Measurements from ENCODE around the gene IQCE. TPM values are rescaled to one million over a fixed set of nuclear protein-coding genes. Genes with fewer than 3 reads are reported as not detected.

IQCE gene
- total RNA-seq, 2 experiments from 2014 or later = 8.3 to 10.0 TPM

- no peaks in the 10 kb centered on the region for H3K36me3 Mint-ChIP-seq
- POLR2A ChIA-PET = interaction anchor here (0.6 kb wide), 1 partner anchor 11 kb away, joined by 6 read pairs; no protein-coding TSS in a partner anchor
- DNase-seq = no peak
- peaks cover 7% of the 10 kb centered on the region for H3K27me3 Mint-ChIP-seq
- peaks cover 2% of the 10 kb centered on the region for H3K4me1 Mint-ChIP-seq
- no peak overlapping the region for H3K4me3 Mint-ChIP-seq
- H3K27ac Mint-ChIP-seq = no peak overlapping the region
- ATAC-seq (ENCODE audit: low read depth) = no peak
- H3K9me3 Mint-ChIP-seq = no peaks in the 10 kb centered on the region
Measured at GRCh38 chr7:2622869-2623697, 64.3 kb downstream of the IQCE start.

DNA sequence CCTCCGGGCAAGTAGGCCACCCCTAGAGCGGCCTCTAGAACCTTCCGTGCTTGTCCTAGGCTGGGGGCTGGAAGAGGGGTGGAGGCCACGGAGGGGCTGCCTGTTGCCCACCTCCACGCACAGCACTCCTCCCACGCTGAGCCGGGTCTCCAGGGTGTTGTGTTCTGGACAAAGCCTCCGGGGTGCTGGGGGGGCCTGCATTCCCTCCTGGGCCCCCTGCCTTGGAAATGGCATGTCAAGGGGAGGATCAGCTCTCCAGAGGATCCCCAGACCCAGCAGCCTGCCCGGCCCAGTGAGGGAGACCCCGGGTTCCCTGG is 64.9 kb downstream of the IQCE start:
- no peaks in the 10 kb centered on the region for H3K9me3 Mint-ChIP-seq
- H3K4me1 Mint-ChIP-seq = peaks cover 2% of the 10 kb centered on the region
- ATAC-seq (ENCODE audit: low read depth) = no peak
- no peak overlapping the region for H3K4me3 Mint-ChIP-seq
- H3K36me3 Mint-ChIP-seq = no peaks in the 10 kb centered on the region
- no peak overlapping the region for H3K27ac Mint-ChIP-seq
- POLR2A ChIA-PET = no interaction called here
- DNase-seq = no peak
- H3K27me3 Mint-ChIP-seq = peaks cover 7% of the 10 kb centered on the region

GRCh38 chr7:2624293-2624886 is 65.6 kb downstream of the IQCE start:
- POLR2A ChIA-PET = no interaction called here
- Mint-ChIP-seq H3K9me3 (no peaks in the 10 kb centered on the region), H3K4me1 (peaks cover 2% of the 10 kb centered on the region), H3K27me3 (peaks cover 13% of the 10 kb centered on the region), H3K36me3 (no peaks in the 10 kb centered on the region), H3K4me3 (no peak overlapping the region), H3K27ac (no peak overlapping the region)
- no peak for ATAC-seq (ENCODE audit: low read depth)
- no peak for DNase-seq

DNA sequence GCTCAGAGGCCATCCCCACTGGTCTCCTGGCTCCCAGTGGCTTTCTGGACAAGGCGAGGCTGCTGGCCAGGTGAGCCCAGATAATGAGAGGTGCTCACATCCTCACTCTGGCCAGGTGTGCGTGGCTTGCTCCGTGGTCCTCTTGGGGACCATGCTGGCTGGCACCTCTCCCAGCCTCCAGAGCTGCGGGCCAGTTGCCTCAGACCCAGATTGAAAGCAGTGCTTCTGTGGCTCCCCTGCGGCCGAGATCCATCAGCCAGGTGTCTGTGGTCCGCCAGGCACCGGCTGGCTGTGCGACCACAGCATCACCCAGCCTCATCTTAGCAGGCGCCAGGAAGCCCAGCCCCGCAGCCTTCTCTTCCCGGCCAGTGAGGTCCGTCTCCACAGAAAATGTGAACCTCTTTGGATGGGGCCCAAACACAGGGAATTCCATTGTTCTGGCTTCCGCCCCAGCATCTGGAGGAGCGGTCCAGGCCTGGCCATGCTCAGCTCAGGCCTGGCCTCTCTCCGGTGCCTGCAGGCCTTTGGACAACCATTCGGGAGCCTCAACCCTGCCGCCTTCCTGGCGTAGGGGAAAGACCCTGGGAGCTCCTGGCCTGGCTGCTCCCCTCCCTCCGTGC is 67.8 kb downstream of the IQCE start:
- Mint-ChIP-seq H3K27me3 (peaks cover 17% of the 10 kb centered on the region), H3K36me3 (no peaks in the 10 kb centered on the region), H3K27ac (no peak overlapping the region), H3K9me3 (no peaks in the 10 kb centered on the region), H3K4me3 (no peak overlapping the region), H3K4me1 (peaks cover 4% of the 10 kb centered on the region)
- ATAC-seq (ENCODE audit: low read depth) (no peak), DNase-seq (no peak)
- POLR2A ChIA-PET = no interaction called here

DNA sequence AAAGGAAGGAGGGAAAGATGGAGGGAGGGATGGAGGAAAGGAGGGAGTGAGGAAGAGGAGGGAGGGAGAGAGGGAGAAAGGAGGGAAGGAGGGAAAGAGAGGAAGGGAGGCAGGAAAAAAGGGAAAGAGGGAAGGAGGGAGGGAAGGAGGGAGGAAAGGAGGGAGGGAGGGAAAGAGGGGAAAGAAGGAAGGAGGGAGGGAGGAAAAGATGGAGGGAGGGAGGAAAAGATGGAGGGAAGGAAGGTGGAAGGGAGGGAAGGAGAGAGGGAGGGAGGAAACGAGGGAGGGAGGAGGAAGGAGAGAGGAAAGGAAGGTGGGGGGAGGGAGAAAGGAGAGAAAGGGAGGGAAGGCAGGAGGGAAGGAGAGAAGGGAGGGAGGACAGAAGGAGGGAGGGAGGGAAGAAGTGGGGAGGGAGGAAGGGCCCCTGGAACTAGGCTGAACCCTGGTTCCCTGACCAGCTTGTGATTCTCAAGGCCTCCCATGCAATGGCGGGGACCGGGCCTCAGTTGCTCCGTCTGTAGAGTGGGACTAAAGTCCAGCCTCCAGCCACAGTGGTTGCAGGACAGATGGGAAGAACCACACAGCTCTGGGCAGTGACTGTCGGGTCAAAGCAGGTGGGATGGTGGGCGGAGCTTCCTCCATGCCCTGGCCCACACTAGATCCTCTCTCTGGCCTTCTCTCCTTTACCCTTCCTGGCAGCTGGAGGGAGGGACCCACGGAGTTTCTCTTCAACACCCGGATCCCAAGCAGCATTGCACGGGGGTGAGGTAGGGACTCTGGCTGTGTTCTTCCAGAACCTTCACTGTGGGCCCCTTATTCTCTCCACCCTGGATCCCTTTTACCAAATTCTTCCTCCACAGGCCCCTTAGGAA is 68.7 kb downstream of the IQCE start:
- H3K4me1 Mint-ChIP-seq = peaks cover 4% of the 10 kb centered on the region

DNA sequence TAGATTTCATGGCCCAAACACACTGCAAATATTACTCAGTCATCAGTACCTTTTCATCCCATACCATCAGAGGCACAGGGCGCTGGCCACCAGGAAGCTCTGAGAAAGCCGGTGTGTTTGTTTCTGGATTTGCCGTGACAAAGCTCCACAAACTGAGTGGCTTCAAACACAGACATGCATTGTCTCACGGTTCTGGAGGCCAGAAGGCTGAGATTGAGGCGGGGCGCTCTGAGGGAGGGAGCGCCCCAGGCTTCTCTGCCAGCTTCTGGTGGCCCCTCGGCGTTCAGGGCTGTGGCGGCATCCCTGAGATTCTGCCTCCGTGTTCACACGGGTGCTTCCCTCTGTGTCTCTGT is 69.3 kb downstream of the IQCE start:
- peaks cover 4% of the 10 kb centered on the region for H3K4me1 Mint-ChIP-seq
- POLR2A ChIA-PET = no interaction called here
- DNase-seq = no peak
- H3K27ac Mint-ChIP-seq = no peak overlapping the region
- no peaks in the 10 kb centered on the region for H3K9me3 Mint-ChIP-seq
- H3K27me3 Mint-ChIP-seq = peaks cover 17% of the 10 kb centered on the region
- no peak overlapping the region for H3K4me3 Mint-ChIP-seq
- no peak for ATAC-seq (ENCODE audit: low read depth)
- no peaks in the 10 kb centered on the region for H3K36me3 Mint-ChIP-seq

More for the DNA sequence above, 68.7 kb downstream of the IQCE start:
- ATAC-seq (ENCODE audit: low read depth) (no peak), DNase-seq (no peak)
- H3K9me3 Mint-ChIP-seq = no peaks in the 10 kb centered on the region
- H3K27ac Mint-ChIP-seq = no peak overlapping the region
- POLR2A ChIA-PET = interaction anchor here (0.7 kb wide), 1 partner anchor 18 kb away, joined by 3 read pairs; no protein-coding TSS in a partner anchor
- peaks cover 17% of the 10 kb centered on the region for H3K27me3 Mint-ChIP-seq
- H3K4me3 Mint-ChIP-seq = no peak overlapping the region
- H3K36me3 Mint-ChIP-seq = no peaks in the 10 kb centered on the region

- H3K36me3 Mint-ChIP-seq = no peaks in the 10 kb centered on the region
- H3K27ac Mint-ChIP-seq = no peak overlapping the region
- no peak for DNase-seq
- POLR2A ChIA-PET = interaction anchor here (0.7 kb wide), 1 partner anchor 80 kb away, joined by 3 read pairs; no protein-coding TSS in a partner anchor
- peaks cover 17% of the 10 kb centered on the region for H3K27me3 Mint-ChIP-seq
- H3K4me1 Mint-ChIP-seq = peaks cover 5% of the 10 kb centered on the region
- no peaks in the 10 kb centered on the region for H3K9me3 Mint-ChIP-seq
- no peak overlapping the region for H3K4me3 Mint-ChIP-seq
- no peak for ATAC-seq (ENCODE audit: low read depth)
Measured at GRCh38 chr7:2628891-2629290, 70.1 kb downstream of the IQCE start.

DNA sequence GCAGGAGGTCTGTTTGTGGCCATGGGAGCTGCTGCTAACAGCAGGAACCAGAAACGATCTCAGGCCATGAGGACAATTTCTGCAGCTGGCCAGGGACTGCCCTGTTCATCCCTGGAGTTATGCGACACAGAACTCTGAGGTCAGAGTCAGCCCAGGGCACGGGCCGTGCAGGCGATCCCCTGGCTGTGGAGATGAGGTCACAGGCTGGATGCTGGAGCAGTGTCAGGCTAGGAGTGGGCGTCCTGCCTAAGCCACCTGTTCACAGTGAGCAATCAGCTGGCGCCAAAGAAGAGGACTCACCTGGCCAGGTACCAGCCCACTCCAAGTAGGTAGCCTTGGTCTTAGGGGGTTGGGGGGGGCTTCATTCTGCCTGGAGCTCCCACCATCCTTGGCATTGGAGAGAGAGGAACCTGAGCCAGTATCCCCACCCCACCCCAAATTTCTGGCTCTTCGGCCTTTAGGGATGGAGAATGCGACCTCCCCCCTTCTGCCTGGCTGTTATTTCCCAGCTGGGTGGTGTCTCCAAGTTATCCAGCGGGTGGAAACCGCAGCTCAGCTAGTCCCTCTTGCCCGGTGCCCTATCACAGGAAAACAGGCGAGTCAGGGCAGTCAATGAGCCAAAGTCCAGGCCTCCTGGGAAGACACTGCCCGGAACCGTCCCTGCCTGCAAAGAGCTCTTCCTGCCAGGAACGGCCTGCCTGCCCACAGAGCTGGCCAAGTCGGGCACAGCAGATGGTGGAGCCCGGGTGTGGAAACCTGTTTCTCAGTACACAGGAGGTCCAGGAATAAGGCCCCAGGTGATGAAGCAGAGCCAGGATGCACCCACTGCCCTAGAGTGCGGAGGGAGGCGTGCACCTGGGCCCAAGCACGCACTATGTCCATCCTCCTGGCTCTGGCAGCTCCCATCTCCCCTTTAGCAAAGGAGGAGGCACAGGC is 71.2 kb downstream of the IQCE start:
- POLR2A ChIA-PET = interaction anchor here (0.7 to 6.4 kb wide), 3 partner anchors 14 to 79 kb away, joined by 3 to 42 read pairs (median 5); no protein-coding TSS in a partner anchor
- Mint-ChIP-seq H3K27me3 (peaks cover 17% of the 10 kb centered on the region), H3K4me1 (peaks cover 6% of the 10 kb centered on the region), H3K4me3 (no peak overlapping the region), H3K27ac (no peak overlapping the region), H3K36me3 (no peaks in the 10 kb centered on the region), H3K9me3 (no peaks in the 10 kb centered on the region)
- ATAC-seq (ENCODE audit: low read depth) (no peak), DNase-seq (no peak)

DNA sequence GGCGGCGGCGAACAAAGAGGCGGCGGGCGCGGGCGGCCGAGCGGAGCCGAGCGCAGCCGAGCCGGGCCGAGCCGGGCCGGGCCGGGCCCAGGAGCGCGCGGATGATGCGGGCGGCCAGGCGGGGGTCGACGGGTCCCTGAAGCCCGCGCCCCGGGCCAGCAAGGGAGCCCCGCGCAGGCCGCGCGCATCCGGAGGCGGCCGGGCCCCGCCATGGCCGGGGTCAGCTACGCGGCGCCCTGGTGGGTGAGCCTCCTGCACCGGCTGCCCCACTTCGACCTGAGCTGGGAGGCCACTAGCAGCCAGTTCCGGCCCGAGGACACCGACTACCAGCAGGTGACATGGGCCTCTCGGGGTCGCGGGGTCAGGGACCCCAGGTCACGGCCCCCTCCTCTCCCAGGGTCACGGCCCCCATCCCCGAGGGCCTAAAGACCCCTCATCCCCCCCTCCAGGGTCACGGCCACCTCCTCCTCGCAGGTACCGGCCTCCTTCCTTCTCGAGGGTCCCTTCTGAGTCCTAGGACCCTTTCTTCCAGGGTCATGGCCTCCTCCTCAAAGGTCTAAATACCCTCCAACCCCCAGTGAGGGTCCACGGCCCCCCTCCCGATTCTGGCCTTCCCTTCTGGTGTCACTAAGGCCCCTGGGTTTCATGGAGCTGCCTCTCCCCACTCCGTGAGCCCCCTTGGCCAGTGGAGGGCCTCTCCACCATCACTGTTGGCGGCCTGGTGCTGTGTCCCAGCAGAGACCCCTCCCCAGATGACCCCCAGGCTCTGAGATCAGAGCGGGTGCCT is 73.4 kb downstream of the IQCE start, which contains the start of gene TTYH3:
Gene TTYH3, plus strand, starts transcription at position 41 of the 787 bp plus-strand sequence. Its CDS starts 170 bp downstream, at position 211.
- no peaks in the 10 kb centered on the region for H3K36me3 Mint-ChIP-seq
- H3K9me3 Mint-ChIP-seq = no peaks in the 10 kb centered on the region
- peak within 1 kb of the TSS; percentile 90 for H3K4me3 Mint-ChIP-seq
- peaks cover 14% of the 10 kb centered on the region for H3K27me3 Mint-ChIP-seq
- H3K4me1 Mint-ChIP-seq = peaks cover 5% of the 10 kb centered on the region
- DNase-seq = peak; percentile 51
- POLR2A ChIA-PET = interaction anchor here (1.0 to 6.4 kb wide), 6 partner anchors 12 to 278 kb away, joined by 3 to 42 read pairs (median 3); no protein-coding TSS in a partner anchor
- peak; percentile 49 for ATAC-seq (ENCODE audit: low read depth)
- peak within 1 kb of the TSS; percentile 87 for H3K27ac Mint-ChIP-seq

GRCh38 chr7:2632733-2633537 is 74.2 kb downstream of the IQCE start:
- H3K27ac Mint-ChIP-seq = peak overlapping the region; percentile 87
- H3K36me3 Mint-ChIP-seq = no peaks in the 10 kb centered on the region
- H3K4me1 Mint-ChIP-seq = peaks cover 5% of the 10 kb centered on the region
- DNase-seq (peak; percentile 64), ATAC-seq (ENCODE audit: low read depth) (peak; percentile 20)
- POLR2A ChIA-PET = interaction anchor here (1.4 to 6.4 kb wide), 2 partner anchors 12 to 24 kb away, joined by 4 to 42 read pairs; no protein-coding TSS in a partner anchor
- H3K4me3 Mint-ChIP-seq = peak overlapping the region; percentile 90
- peaks cover 11% of the 10 kb centered on the region for H3K27me3 Mint-ChIP-seq
- H3K9me3 Mint-ChIP-seq = no peaks in the 10 kb centered on the region

Data from activated naive CD8-positive, alpha-beta T cell treated with anti-CD3 and anti-CD28 coated beads, Interleukin-2, amount 10 ng/mL, durations not matched to agents 7 days and 5 days (primary cell).